Heart left ventricle (tissue), 13 donors: Measurements from ENCODE around the gene ASPG.

ENCODE experiments used
- POLR2A ChIP-seq, 2 donors: fragments of 450-650 bp; IDR thresholded peaks; one replicate each; pipeline ENCODE4 v1.6.1; 2017; ENCODE audit warnings: antibody characterized with exemption in 2 of 2, mild to moderate bottlenecking in 2 of 2, moderate library complexity in 2 of 2
- TF ChIP-seq, protein P1 (sequence below), 12 donors: fragments of 200-600 bp; sonication (generic) in 4 of 12; IDR thresholded peaks; one replicate each; pipeline versions ENCODE4 v1.5.0 to v1.8.0; 2018 to 2022; ENCODE audit warnings: antibody characterized with exemption in 12 of 12, mild to moderate bottlenecking in 5 of 12
- donor health status: ischemic (EF 13 %, LVEDD 7.1; RV severe dilation, severe dysfunction).
- donor health status: DM: no; HTN: yes; CAD: no.
- donor health status: DM: no; HTN: no; CAD: no.
- donor health status: ischemic (EF 25% LVEDD 6.9; RV normal size, moderate dysfunction).
- donor health status: ischemic (EF 25% LVEDD 5.7; RV mildly dilated, moderate dysfunction).
- donor health status: ischemic (EF 35%, LVEDD 5.7; RV mildly dilated, moderate dysfunction).
- donor health status: nonischemic (EF 11% LVEDD 7.7; RV severe dilation, severe dysfunction).
- donor health status: DM: yes; HTN: yes; CAD: no.
- donor health status: PGD.
- donor health status: ischemic (EF 29% LVEDD 5.4; RV normal size, mild dysfunction).
- donor health status: nonischemic (EF 23%, LVEDD 6.1; RV moderate dilation, normal function).

DNA sequence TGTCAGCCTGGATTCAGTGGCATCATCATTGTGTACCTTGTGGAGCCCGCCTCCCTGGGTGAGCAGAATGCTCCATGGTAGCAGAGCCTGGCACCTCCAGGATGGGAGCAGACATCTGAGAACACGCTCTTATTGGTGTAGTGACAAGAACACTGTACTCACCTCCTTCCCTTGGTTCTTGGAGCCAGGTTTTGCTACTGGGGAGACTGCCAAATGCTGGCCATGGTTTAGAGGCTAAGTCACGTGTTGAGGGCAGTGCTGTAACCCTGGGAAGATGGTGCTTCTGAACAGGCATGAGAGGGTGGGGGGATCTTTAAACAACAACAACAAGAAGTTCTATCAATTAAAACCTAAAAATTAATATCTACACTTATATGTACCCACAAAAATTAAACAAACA is 47.6 kb upstream of the ASPG start:
- TF ChIP-seq, protein P1, sequence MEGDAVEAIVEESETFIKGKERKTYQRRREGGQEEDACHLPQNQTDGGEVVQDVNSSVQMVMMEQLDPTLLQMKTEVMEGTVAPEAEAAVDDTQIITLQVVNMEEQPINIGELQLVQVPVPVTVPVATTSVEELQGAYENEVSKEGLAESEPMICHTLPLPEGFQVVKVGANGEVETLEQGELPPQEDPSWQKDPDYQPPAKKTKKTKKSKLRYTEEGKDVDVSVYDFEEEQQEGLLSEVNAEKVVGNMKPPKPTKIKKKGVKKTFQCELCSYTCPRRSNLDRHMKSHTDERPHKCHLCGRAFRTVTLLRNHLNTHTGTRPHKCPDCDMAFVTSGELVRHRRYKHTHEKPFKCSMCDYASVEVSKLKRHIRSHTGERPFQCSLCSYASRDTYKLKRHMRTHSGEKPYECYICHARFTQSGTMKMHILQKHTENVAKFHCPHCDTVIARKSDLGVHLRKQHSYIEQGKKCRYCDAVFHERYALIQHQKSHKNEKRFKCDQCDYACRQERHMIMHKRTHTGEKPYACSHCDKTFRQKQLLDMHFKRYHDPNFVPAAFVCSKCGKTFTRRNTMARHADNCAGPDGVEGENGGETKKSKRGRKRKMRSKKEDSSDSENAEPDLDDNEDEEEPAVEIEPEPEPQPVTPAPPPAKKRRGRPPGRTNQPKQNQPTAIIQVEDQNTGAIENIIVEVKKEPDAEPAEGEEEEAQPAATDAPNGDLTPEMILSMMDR (IDR thresholded peaks at IDR 0.05) = no peak
- no peak for TF ChIP-seq POLR2A (IDR thresholded peaks at IDR 0.05)
